Esophagus muscularis mucosa (tissue), 4 donors: ENCODE data around the gene CLCN6. TPM values are rescaled to one million over a fixed set of nuclear protein-coding genes. Genes with fewer than 3 reads are reported as not detected.

Experiments used
- DNase-seq: peaks from one replicate; pipeline ENCODE4 v3.0.0-alpha.2; 2017; ENCODE audit errors: extremely low spot score
- H3K27ac ChIP-seq, 4 donors: fragments of 200-600 bp; sonication (generic); replicated peaks in 1 of 4; 1 replicate in 3 of 4; 2 replicates in 1 of 4; pipeline ENCODE4 v1.5.1; 2016 to 2019; ENCODE audit warnings: mild to moderate bottlenecking in 1 of 4
- H3K27me3 ChIP-seq, 4 donors: fragments of 200-600 bp; sonication (generic); one replicate each; pipeline versions ENCODE4 v1.5.1 to v1.6.0; 2016 to 2019
- H3K36me3 ChIP-seq, 4 donors: fragments of 200-600 bp; sonication (generic); one replicate each; pipeline ENCODE4 v1.5.1; 2016 to 2019
- H3K4me1 ChIP-seq, 4 donors: fragments of 200-600 bp; sonication (generic); one replicate each; pipeline ENCODE4 v1.5.1; 2016 to 2019
- H3K4me3 ChIP-seq, 4 donors: fragments of 200-600 bp; sonication (generic); 1 replicate in 2 of 4; 2 replicates in 2 of 4; pipeline ENCODE4 v1.5.1; 2016 to 2019; ENCODE audit warnings: mild to moderate bottlenecking in 4 of 4, moderate library complexity in 1 of 4
- H3K9me3 ChIP-seq, 4 donors: fragments of 200-600 bp; sonication (generic); 1 replicate in 3 of 4; 2 replicates in 1 of 4; pipeline ENCODE4 v1.5.1; 2016 to 2019
- EP300 ChIP-seq: sonication (generic); formaldehyde crosslinking; IDR thresholded peaks from one replicate; pipeline ENCODE4 v1.6.1; 2017; ENCODE audit warnings: antibody characterized with exemption
- POLR2A ChIP-seq: fragments of 450-650 bp; IDR thresholded peaks from one replicate; pipeline ENCODE4 v1.6.1; 2017; ENCODE audit warnings: antibody characterized with exemption, moderate library complexity, mild to moderate bottlenecking, low read depth
- POLR2AphosphoS5 ChIP-seq, 2 donors: sonication (generic); formaldehyde crosslinking; IDR thresholded peaks; one replicate each; pipeline ENCODE4 v1.6.1; 2017; ENCODE audit warnings: antibody characterized with exemption in 2 of 2
- WGBS: methylation state at CpG from one replicate; pipeline ENCODE4 v1.1.5; 2018; 5-methylcytosine and 5-hydroxymethylcytosine counted together
- intact Hi-C: fragments of 100-400 bp; cut with DNase I; formaldehyde crosslinking; loops from one replicate; pipeline ENCODE4 v1.15.1; 2023
- total RNA-seq, 4 donors: library from RNA; depleted of rRNA; stranded (reverse); fragments of >200 nt; gene quantifications; one replicate each; pipeline versions ENCODE4 v1.1.0 to v1.2.1, GENCODE V29; 2016
- TF ChIP-seq, protein P1 (sequence below), 3 experiments: fragments of 200-600 bp in 2 of 3; fragments of 450-650 bp in 1 of 3; sonication (generic) in 2 of 3; IDR thresholded peaks; one replicate each; pipeline ENCODE4 v1.5.1; 2017 to 2019; ENCODE audit warnings: antibody characterized with exemption in 3 of 3, mild to moderate bottlenecking in 2 of 3, moderate library complexity in 1 of 3

The CLCN6 gene
- total RNA-seq, 4 donors from 2014 or later = 12.5 to 19.7 (median 15.5) TPM

DNA sequence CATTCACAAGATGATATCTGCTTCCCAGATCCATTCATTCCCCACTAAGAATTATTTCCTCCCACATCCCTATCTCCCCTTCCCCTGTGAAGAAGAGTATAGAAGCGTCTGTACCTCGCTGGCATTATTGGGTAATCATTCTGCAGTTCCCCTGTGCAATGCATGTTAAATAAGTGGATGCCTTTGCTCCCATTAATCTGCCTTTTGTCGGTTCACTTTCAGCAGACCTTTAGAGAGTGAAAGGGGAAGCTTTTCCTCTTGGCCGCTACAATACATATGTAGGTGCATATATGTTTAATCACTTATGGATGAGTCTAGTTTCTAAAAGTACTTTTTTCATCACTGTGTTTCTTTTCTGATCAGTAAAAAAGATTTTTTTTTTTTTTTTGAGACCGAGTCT, 7.0 kb downstream of the CLCN6 start:
- no peak for TF ChIP-seq POLR2AphosphoS5 (IDR thresholded peaks at IDR 0.05)
- no peak for TF ChIP-seq EP300
- TF ChIP-seq POLR2A = no peak
- TF ChIP-seq, protein P1, sequence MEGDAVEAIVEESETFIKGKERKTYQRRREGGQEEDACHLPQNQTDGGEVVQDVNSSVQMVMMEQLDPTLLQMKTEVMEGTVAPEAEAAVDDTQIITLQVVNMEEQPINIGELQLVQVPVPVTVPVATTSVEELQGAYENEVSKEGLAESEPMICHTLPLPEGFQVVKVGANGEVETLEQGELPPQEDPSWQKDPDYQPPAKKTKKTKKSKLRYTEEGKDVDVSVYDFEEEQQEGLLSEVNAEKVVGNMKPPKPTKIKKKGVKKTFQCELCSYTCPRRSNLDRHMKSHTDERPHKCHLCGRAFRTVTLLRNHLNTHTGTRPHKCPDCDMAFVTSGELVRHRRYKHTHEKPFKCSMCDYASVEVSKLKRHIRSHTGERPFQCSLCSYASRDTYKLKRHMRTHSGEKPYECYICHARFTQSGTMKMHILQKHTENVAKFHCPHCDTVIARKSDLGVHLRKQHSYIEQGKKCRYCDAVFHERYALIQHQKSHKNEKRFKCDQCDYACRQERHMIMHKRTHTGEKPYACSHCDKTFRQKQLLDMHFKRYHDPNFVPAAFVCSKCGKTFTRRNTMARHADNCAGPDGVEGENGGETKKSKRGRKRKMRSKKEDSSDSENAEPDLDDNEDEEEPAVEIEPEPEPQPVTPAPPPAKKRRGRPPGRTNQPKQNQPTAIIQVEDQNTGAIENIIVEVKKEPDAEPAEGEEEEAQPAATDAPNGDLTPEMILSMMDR (IDR thresholded peaks at IDR 0.05) = no peak
- Histone ChIP-seq H3K36me3 (peaks cover 31 to 78% (median 65%) of the 10 kb centered on the region in 4 donors), H3K4me1 (peaks cover 0 to 14% (median 14%) of the 10 kb centered on the region in 4 donors), H3K4me3 (no peak overlapping the region), H3K27ac (no peak overlapping the region), H3K27me3 (no peaks in the 10 kb centered on the region), H3K9me3 (no peaks in the 10 kb centered on the region)
- no peak for DNase-seq
- 86% methylated on average over 5 of the region's 5 CpGs for WGBS
- intact Hi-C loops = no loop called here

DNA sequence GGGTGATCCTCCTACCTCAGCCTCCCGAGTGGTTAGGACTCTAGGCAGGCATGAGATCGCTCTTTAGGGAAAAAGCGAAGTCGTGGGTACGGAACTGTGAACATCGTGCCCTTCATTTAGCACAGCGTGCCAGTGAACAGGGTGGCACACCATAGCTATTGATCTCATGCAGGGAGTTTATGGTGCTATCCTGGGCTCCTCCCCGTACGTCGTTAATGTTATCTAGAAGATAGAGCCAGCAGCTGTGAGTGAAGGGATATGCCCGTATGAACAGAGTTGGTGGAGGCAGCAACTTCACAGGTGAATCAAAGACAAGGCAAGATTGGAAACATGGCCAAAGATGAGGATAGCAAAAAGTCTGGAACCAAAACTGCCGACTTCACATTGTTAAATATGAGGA, 11.2 kb downstream of the CLCN6 start:
- Histone ChIP-seq H3K27ac (no peak overlapping the region), H3K4me3 (no peak overlapping the region), H3K27me3 (no peaks in the 10 kb centered on the region), H3K4me1 (peaks cover 0 to 5% (median 0%) of the 10 kb centered on the region in 4 donors), H3K36me3 (peaks cover 37 to 84% (median 74%) of the 10 kb centered on the region in 4 donors), H3K9me3 (no peaks in the 10 kb centered on the region)
- intact Hi-C loops = no loop called here
- no peak for DNase-seq
- 91% methylated on average over 12 of the region's 12 CpGs for WGBS
- TF ChIP-seq, protein P1 (IDR thresholded peaks at IDR 0.05) = no peak
- no peak for TF ChIP-seq POLR2A
- TF ChIP-seq POLR2AphosphoS5 (IDR thresholded peaks at IDR 0.05) = no peak
- TF ChIP-seq EP300 = no peak

DNA sequence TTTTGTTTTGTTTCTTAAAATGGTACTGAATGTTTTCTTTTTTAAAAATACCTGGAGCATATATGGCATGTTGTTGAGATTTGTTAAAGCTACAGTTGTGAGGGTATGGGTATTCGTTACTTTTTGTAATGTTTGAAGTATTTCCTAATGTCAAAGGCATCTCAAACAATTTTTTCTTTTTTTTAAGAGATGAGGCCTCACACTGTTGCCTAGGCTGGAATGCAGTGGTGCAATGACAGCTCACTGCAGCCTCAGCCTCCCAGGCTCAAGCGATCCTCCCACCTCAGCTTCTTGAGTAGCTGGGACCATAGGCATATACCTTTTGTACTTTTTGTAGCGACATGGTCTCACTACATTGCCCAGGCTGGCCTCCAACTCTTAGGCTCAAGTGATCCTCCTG, 16.1 kb downstream of the CLCN6 start:
- H3K9me3 ChIP-seq = no peaks in the 10 kb centered on the region
- peaks cover 53 to 100% (median 89%) of the 10 kb centered on the region in 4 donors for H3K36me3 ChIP-seq
- H3K27ac ChIP-seq = no peak overlapping the region

DNA sequence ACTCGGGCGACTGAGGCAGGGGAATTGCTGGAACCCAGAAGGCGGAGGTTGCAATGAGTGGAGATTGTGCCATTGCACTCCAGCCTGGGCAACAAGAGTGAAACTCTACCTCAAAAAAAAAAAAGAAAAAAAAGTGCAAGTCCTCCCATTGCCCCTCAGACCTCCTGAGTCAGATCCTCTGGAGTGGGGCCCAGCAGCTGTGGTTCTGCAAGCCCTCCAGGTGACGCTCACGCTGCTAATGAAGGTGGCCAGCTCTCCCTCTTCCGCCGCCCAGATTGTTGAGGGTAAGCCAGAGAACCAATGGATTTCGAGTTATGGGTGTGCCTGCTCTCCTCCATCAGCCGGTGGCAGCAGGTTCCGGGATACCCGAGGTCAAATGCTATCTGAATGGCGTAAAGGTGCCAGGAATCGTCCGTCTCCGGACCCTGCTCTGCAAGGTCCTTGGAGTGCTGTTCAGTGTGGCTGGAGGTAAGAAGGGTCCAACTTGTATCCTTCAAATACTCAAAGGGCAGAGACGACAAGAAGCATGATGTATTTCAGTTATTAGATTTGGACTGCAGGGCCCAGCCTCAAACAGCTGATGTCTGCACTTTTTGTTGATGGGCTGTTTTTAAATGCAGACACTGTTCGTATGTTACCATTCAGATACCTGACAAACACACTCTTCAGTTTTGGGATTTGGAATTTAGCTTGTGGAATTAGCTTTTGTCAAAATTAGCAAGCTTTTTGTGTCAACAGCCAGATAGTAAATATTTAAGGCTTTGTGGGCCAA, 17.6 kb downstream of the CLCN6 start:
- intact Hi-C loops = no loop called here
- 91% methylated on average over 17 of the region's 17 CpGs for WGBS
- H3K36me3 ChIP-seq = peaks cover 61 to 100% (median 89%) of the 10 kb centered on the region in 4 donors
- no peak for DNase-seq
- H3K27ac ChIP-seq = no peak overlapping the region
- peaks cover 0 to 5% (median 0%) of the 10 kb centered on the region in 4 donors for H3K4me1 ChIP-seq
- TF ChIP-seq POLR2AphosphoS5 (IDR thresholded peaks at IDR 0.05) (no peak), POLR2A (no peak), EP300 (no peak)
- TF ChIP-seq, protein P1 (IDR thresholded peaks at IDR 0.05) = no peak
- H3K4me3 ChIP-seq = no peak overlapping the region
- H3K27me3 ChIP-seq = no peaks in the 10 kb centered on the region
- no peaks in the 10 kb centered on the region for H3K9me3 ChIP-seq

More for the DNA sequence above, 16.1 kb downstream of the CLCN6 start:
- no peak overlapping the region for H3K4me3 ChIP-seq
- intact Hi-C loops = no loop called here
- TF ChIP-seq POLR2A (no peak), EP300 (no peak), POLR2AphosphoS5 (IDR thresholded peaks at IDR 0.05) (no peak)
- TF ChIP-seq, protein P1 (IDR thresholded peaks at IDR 0.05) = no peak
- no peak for DNase-seq
- peaks cover 0 to 5% (median 0%) of the 10 kb centered on the region in 4 donors for H3K4me1 ChIP-seq
- 85% methylated on average over 3 of the region's 3 CpGs for WGBS
- H3K27me3 ChIP-seq = no peaks in the 10 kb centered on the region
